B cell (primary cell): ENCODE data around the gene PPP3CA.

Experiments used
- CTCF ChIP-seq: fragments of 200-600 bp; IDR thresholded peaks from one replicate; pipeline ENCODE4 v1.8.0; 2022; ENCODE audit warnings: antibody characterized with exemption, mild to moderate bottlenecking
- EZH2 ChIP-seq: IDR thresholded peaks from 2 replicates; pipeline ENCODE4 v1.6.1; 2012; ENCODE audit warnings: borderline replicate concordance, low read depth, mild to moderate bottlenecking, moderate library complexity, low read length; ENCODE audit not compliant: insufficient read depth, poor library complexity, severe bottlenecking

- TF ChIP-seq CTCF = no peak
- TF ChIP-seq EZH2 = no peak
Measured at GRCh38 chr4:101101072-101101471, 246.3 kb downstream of the PPP3CA start.
